Epithelial cell of esophagus (primary cell): ENCODE measurements around the gene POP5.

Source experiments
- DNase-seq: peaks from one replicate; pipeline ENCODE4 v3.0.0; 2010; ENCODE audit warnings: low read depth
- H3K4me3 ChIP-seq: 2 replicates; pipeline ENCODE4 v1.5.1; 2011; ENCODE audit warnings: mild to moderate bottlenecking, low read length, control low read depth
- TF ChIP-seq, protein P1 (sequence below): IDR thresholded peaks from 2 replicates; pipeline ENCODE4 v1.5.1; 2011; ENCODE audit warnings: low read depth, mild to moderate bottlenecking, low read length, control low read depth, inconsistent platforms; ENCODE audit not compliant: insufficient read depth; ENCODE audit errors: missing control alignments

Gene POP5

DNA sequence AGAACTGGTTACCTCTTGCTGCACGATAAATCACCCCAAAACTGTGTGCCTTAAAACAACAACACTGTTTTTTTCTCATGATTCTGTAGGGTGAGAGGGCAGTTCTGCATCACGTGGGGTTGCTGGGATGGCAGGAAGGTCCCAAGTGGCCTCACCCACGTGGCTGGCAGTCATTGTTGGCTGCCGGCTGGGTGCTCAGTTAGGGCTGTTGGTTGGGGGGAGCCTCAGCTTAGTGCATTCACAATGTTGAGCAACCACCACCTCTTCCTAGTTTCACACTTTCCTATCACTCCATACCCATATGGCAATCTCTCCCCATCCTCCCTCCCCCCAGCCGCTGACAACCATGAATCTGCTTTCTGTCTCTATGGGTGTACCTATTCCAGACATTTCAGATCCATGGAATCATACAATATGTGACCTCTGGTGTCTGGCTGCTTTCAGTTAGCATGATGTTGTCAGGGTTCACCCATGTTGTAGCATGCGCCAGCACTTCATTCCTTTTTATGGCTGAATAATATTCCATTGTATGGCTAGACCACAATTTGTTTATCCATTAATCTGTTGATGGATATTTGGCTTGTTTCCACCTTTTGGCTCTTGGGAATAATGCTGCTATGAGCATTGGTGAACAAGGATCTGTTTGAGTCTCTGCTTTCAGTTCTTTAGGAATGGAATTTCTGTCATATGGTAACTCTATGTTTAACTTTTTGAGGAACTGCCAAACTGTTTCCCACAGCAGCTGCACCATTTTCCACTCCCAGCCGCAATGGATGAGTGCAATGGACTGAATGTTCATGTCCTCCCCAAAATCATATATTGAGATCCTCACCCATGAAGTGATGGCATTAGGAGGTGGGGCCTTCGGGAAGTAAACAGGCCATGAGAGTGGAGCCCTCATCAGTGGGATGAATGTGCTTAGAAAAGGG, 11.2 kb upstream of the POP5 start:
- DNase-seq: no peak
- H3K4me3 ChIP-seq: no peak overlapping the region
- TF ChIP-seq, protein P1, sequence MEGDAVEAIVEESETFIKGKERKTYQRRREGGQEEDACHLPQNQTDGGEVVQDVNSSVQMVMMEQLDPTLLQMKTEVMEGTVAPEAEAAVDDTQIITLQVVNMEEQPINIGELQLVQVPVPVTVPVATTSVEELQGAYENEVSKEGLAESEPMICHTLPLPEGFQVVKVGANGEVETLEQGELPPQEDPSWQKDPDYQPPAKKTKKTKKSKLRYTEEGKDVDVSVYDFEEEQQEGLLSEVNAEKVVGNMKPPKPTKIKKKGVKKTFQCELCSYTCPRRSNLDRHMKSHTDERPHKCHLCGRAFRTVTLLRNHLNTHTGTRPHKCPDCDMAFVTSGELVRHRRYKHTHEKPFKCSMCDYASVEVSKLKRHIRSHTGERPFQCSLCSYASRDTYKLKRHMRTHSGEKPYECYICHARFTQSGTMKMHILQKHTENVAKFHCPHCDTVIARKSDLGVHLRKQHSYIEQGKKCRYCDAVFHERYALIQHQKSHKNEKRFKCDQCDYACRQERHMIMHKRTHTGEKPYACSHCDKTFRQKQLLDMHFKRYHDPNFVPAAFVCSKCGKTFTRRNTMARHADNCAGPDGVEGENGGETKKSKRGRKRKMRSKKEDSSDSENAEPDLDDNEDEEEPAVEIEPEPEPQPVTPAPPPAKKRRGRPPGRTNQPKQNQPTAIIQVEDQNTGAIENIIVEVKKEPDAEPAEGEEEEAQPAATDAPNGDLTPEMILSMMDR: no peak

DNA sequence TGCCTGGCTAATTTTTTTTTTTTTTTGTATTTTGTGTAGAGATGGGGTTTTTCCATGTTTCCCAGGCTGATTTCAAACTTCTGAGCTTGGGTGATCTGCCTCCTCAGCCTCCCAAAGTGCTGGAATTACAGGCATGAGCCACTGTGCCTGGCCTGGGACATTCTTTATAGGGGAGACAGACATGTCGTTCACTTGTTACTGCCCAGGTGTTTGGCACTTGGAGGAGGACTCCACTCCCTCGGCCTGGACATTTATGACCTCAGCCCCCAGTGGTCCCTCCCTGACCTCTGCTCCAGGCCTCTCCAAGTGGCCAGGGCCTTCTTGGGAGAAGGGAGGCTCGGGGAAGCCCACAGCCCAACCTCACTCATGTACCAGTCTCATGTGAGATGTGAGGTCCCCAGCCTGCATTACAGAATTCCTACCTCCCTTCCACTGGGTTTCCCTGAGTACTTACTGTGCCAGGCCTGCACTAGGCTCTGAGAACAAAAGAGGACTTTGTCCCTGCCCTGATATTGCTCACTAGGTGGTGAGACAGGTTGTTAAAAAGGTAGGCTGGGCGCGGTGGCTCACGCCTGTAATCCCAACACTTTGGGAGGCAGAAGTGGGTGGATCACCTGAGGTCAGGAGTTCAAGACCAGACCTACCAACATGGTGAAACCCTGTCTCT, 9.7 kb upstream of the POP5 start:
- DNase-seq: peak; percentile 10
- H3K4me3 ChIP-seq: no peak overlapping the region
- TF ChIP-seq, protein P1: no peak

DNA sequence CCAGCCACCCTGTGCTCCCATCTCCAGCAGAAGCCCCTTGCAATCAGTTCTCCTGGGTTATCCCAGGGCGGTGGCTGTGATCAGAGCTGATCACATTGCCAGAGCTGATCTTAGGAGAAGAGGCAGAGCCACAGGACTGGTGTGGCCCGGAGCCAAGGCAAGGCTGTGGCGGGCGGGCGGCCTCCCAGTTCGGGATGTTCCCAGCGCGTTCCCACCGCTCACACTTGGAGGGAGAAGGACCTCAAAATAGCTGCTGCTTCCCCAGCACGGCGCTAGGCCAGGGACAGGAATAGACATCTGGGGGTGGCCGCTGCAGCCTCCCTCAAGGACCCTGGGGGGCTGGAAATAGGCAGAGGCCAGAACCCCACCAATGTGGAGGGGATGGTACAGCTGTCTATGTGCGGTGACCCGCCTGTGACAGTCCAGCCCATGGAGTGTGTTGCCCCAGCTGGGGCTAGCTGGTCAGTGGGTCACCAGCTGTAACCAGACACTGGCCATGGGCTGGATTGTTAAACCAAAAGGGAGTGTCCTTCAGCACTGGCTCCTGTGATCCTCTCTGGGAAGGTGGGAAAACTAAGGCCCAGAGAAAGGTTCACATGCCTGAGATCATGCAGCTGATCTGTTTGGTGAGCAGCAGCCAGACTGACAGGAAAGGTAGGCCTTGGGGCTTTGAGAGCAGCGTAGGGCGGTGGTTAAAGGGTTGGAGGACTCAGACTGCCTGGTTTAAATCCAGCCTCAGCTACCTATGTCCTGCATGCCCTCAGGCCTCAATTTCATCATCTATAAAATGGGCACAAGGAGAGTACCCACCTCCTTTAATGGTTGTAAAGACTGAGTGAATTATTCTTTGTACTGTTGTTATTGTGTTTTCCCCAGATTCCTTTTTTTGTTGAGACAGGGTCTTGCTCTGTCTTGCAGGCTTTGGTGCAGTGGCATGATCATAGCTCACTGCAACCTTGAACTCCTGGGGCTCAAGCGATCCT, 8.0 kb upstream of the POP5 start:
- DNase-seq: no peak

DNA sequence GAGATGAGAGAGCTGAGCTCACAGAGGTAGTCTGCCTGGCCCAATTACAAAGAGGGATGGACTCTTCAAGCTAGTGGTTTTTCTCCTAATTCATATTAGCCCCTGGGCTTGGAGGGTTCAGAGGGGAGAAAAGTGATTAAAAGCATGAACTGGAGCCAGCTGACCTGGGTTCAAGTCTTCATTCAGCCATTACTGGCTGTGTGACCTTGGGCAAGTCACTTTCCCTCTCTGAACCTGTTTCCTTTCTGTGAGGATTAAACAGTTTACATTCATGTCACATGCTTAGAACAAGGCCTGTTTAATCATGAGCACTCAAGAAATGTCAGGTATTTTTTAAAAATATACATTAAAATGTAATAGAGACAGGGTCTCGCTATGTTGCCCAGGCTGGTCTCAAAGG, 7.2 kb upstream of the POP5 start:
- H3K4me3 ChIP-seq: no peak overlapping the region
- TF ChIP-seq, protein P1: no peak
- no peak for DNase-seq

More for the DNA sequence above, 8.0 kb upstream of the POP5 start:
- no peak overlapping the region for H3K4me3 ChIP-seq
- TF ChIP-seq, protein P1: no peak

- H3K4me3 ChIP-seq: no peak overlapping the region
- TF ChIP-seq, protein P1: no peak
- no peak for DNase-seq
These were observed 5.7 kb upstream of the POP5 start for GRCh38 chr12:120586860-120587259.

DNA sequence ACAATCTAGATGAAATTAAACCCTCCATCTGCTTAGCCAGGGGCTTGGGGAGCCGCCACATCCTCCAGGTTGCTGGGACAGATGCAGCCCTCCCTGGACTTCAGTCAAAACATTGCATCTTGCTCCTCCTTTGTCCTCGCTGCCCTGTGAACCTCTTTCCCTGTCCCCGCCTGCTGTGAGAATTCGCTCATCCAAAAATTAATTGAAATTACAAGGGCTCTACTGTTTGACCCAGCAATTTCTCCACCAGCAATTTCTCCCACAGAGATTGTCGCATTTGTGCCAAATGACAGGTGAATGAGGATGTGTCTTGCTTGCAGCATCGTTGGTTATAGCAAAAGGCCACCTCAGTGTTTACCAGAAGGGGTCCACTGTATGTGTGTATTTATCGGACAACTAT, 5.0 kb upstream of the POP5 start:
- H3K4me3 ChIP-seq: no peak overlapping the region
- TF ChIP-seq, protein P1: no peak
- no peak for DNase-seq
